ENCODE data around the gene EFCC1.

The EFCC1 gene

DNA sequence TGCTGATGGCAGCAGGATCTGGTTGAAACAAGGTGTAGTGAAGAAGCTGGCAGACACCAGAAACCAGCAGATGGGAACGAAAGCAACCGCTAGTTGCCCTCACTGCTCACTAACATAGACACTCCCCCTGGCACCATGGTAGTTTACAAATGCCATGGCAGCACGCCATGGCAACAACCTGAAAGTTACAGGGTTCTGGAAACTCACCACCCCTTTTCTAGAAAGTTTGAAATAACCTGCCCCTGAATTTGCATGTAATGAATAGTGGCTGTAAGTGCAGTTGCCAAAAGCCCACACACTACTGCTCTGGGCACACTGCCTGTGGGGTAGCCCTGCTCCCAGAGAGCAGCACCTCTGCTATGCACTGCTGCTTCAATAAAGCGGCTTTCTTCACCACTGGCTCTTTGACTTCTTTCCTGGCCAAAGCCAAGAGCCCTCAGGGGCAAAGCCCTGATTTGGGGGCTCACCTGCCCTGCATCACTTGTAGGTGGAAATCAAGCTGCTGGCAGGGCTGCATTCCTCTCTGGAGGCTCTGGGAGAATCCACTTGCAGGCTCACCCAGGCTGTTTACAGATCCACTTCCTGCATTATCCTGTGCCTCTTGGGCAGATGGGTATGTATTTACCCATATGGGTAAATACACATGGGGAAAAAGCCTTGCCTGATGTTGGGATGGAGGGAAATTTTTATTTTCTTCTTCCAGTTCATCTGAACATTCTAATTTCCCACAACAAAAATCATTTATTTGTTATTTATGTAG is 57.5 kb downstream of the EFCC1 start:
- Histone ChIP-seq H3K9me3 (ENCODE audit: control insufficient read depth, insufficient read depth, low read length) (no peaks in the 10 kb centered on the region), H3K4me3 (ENCODE audit: low read length) (no peak overlapping the region), H3K36me3 (ENCODE audit: control insufficient read depth, low read length) (no peaks in the 10 kb centered on the region), H3K27me3 (ENCODE audit: control insufficient read depth, low read length) (peaks cover 5% of the 10 kb centered on the region; the same call in 1 of the 2 replicates), H3K79me2 (ENCODE audit: control insufficient read depth, low read length) (no peaks in the 10 kb centered on the region), H3K4me2 (ENCODE audit: low read length) (no peak overlapping the region), H3K9me2 (replicated peaks; ENCODE audit: control insufficient read depth, low read length) (no peaks in the 10 kb centered on the region), H4K20me1 (ENCODE audit: control insufficient read depth, insufficient read depth, low read depth, low read length) (no peaks in the 10 kb centered on the region), H3K27ac (ENCODE audit: low read depth, low read length) (no peak overlapping the region), H3K4me1 (ENCODE audit: control insufficient read depth, low read length) (peaks cover 16% of the 10 kb centered on the region), H3F3A (ENCODE audit: control insufficient read depth, insufficient read depth) (no peaks in the 10 kb centered on the region)
- no peak for TF ChIP-seq EZH2phosphoT487 (IDR thresholded peaks at IDR 0.05; ENCODE audit: borderline replicate concordance, low read length)
- TF ChIP-seq, protein P1, sequence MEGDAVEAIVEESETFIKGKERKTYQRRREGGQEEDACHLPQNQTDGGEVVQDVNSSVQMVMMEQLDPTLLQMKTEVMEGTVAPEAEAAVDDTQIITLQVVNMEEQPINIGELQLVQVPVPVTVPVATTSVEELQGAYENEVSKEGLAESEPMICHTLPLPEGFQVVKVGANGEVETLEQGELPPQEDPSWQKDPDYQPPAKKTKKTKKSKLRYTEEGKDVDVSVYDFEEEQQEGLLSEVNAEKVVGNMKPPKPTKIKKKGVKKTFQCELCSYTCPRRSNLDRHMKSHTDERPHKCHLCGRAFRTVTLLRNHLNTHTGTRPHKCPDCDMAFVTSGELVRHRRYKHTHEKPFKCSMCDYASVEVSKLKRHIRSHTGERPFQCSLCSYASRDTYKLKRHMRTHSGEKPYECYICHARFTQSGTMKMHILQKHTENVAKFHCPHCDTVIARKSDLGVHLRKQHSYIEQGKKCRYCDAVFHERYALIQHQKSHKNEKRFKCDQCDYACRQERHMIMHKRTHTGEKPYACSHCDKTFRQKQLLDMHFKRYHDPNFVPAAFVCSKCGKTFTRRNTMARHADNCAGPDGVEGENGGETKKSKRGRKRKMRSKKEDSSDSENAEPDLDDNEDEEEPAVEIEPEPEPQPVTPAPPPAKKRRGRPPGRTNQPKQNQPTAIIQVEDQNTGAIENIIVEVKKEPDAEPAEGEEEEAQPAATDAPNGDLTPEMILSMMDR (IDR thresholded peaks at IDR 0.05; ENCODE audit: low read depth, low read length, poor library complexity, severe bottlenecking): no peak

DNA sequence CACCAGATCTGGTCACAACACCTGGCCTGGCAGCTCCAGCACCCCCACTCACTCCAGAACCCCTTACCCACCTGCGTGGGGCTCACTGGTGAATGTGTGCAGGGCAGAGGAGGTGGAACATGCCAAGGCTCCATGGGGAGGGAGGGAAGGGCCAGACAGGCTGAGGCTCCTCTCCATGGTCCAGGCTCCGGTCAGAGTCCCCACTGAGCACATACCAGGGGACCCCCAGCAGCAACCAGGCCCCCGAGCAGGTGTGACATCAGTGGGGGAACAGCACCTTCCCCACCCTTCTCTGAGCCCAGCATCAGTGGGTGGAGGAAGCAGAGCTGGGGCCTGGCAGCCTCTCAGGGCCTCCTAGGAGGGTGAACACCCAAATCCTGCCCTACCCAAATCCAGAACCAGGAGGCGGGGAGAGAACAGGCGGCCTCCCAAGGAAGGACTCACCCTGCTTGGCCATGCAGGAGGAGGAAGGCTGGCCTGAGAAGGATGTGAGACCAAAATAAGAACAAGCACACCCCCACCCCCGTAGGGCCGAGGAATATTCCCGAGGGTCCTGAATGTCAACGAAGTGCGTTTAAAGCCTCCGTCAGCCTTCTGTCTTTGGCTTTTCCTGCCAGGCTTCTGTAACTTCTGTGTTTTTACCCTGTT is 58.3 kb downstream of the EFCC1 start:
- H3K4me1 ChIP-seq (ENCODE audit: control insufficient read depth, low read length): peaks cover 13% of the 10 kb centered on the region
- H3K9me2 ChIP-seq (replicated peaks; ENCODE audit: control insufficient read depth, low read length): no peaks in the 10 kb centered on the region
- no peaks in the 10 kb centered on the region for H4K20me1 ChIP-seq (ENCODE audit: control insufficient read depth, insufficient read depth, low read depth, low read length)
- H3F3A ChIP-seq (ENCODE audit: control insufficient read depth, insufficient read depth): no peaks in the 10 kb centered on the region
- TF ChIP-seq, protein P1 (IDR thresholded peaks at IDR 0.05; ENCODE audit: low read depth, low read length, poor library complexity, severe bottlenecking): no peak
- TF ChIP-seq EZH2phosphoT487 (IDR thresholded peaks at IDR 0.05; ENCODE audit: borderline replicate concordance, low read length): no peak
- H3K4me3 ChIP-seq (ENCODE audit: low read length): no peak overlapping the region
- H3K4me2 ChIP-seq (ENCODE audit: low read length): no peak overlapping the region
- no peak overlapping the region for H3K27ac ChIP-seq (ENCODE audit: low read depth, low read length)
- peaks cover 5% of the 10 kb centered on the region; the same call in 1 of the 2 replicates for H3K27me3 ChIP-seq (ENCODE audit: control insufficient read depth, low read length)
- no peaks in the 10 kb centered on the region for H3K36me3 ChIP-seq (ENCODE audit: control insufficient read depth, low read length)
- no peaks in the 10 kb centered on the region for H3K79me2 ChIP-seq (ENCODE audit: control insufficient read depth, low read length)
- H3K9me3 ChIP-seq (ENCODE audit: control insufficient read depth, insufficient read depth, low read length): no peaks in the 10 kb centered on the region

DNA sequence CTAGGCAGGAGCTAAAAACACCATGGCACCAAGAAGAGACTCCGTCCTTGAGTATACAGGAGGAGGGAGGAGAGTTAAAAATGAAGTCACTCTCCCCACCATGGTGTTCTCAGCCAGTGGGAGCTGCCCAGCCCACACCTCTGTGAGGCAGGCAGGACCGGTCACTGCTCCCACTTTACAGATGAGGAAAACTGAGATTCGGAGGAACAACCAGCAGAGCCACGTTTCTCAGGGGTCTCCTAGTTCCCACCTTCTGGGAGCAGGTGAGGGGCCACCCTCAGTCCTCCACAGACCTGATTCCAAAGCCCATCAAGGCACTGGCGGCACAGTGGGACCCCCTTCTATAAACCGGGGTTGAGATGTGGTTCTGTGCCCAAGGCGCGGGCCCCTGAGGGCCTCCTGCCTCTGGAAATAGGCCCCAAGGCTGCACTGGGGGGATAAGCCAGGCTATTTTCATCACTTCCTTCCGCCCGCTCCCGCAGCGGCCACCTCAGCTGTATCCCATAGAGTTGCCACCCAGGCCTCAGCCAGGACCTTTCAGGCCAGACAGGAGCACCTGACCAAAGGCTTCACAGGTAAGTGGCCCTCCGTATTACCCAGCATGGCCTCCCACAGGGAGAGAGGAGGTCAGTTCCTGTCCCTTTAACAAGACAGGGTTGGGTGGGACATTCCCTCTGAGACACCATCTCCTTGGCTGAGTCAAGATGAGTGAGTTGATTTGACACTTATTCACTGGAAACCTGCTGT is 59.3 kb downstream of the EFCC1 start, which contains the start of gene GP9:
Gene GP9, plus strand, starts transcription at position 504 of the 747 bp plus-strand sequence. CDS start 961 bp downstream, outside the sequence.
- Histone ChIP-seq H3K27ac (ENCODE audit: low read depth, low read length) (no peak within 1 kb of the TSS), H3K4me2 (ENCODE audit: low read length) (peak within 1 kb of the TSS; percentile 25; the same call in 1 of the 2 replicates), H3F3A (ENCODE audit: control insufficient read depth, insufficient read depth) (no peaks in the 10 kb centered on the region), H4K20me1 (ENCODE audit: control insufficient read depth, insufficient read depth, low read depth, low read length) (no peaks in the 10 kb centered on the region), H3K4me3 (ENCODE audit: low read length) (no peak within 1 kb of the TSS), H3K79me2 (ENCODE audit: control insufficient read depth, low read length) (no peaks in the 10 kb centered on the region), H3K36me3 (ENCODE audit: control insufficient read depth, low read length) (no peaks in the 10 kb centered on the region), H3K27me3 (ENCODE audit: control insufficient read depth, low read length) (peaks cover 5% of the 10 kb centered on the region; the same call in 1 of the 2 replicates), H3K9me3 (ENCODE audit: control insufficient read depth, insufficient read depth, low read length) (no peaks in the 10 kb centered on the region), H3K9me2 (replicated peaks; ENCODE audit: control insufficient read depth, low read length) (no peaks in the 10 kb centered on the region), H3K4me1 (ENCODE audit: control insufficient read depth, low read length) (peaks cover 13% of the 10 kb centered on the region)
- TF ChIP-seq, protein P1 (IDR thresholded peaks at IDR 0.05; ENCODE audit: low read depth, low read length, poor library complexity, severe bottlenecking): no peak
- no peak for TF ChIP-seq EZH2phosphoT487 (IDR thresholded peaks at IDR 0.05; ENCODE audit: borderline replicate concordance, low read length)
